Gastrocnemius medialis (tissue), 4 donors: ENCODE measurements around the gene SP1.

ENCODE experiments used
- POLR2A ChIP-seq, 2 donors: fragments of 450-650 bp; IDR thresholded peaks; one replicate each; pipeline ENCODE4 v1.6.1; 2017; ENCODE audit warnings: antibody characterized with exemption in 2 of 2, mild to moderate bottlenecking in 2 of 2, moderate library complexity in 2 of 2
- TF ChIP-seq, protein P1 (sequence below), 5 experiments: fragments of 450-650 bp in 3 of 5; fragments of 200-600 bp in 2 of 5; sonication (generic) in 2 of 5; IDR thresholded peaks in 4 of 5; conservative IDR thresholded peaks in 1 of 5; 1 replicate in 4 of 5; 2 replicates in 1 of 5; pipeline ENCODE4 v1.5.1; 2016 to 2019; ENCODE audit warnings: antibody characterized with exemption in 5 of 5, mild to moderate bottlenecking in 3 of 5, moderate library complexity in 3 of 5

DNA sequence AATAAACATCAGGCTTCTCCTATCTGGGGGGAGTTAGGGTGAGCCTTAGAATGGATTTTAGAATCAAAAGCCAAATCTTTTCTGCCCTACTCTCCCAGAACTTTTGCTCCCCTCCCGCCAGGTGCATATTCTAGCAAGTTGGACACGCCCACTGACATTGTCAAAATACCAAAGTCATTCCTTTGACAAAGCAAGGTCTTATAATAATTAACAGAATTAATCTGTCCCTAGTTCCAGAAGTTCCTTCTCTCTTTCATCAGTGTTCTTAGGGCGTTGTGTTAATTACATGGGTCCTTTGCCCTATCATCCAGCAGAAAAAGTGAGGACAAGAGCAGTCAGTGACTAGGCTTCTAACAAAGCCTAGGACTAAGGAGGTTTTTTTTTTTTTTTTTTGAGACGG is 64.0 kb downstream of the SP1 start:
- TF ChIP-seq, protein P1, sequence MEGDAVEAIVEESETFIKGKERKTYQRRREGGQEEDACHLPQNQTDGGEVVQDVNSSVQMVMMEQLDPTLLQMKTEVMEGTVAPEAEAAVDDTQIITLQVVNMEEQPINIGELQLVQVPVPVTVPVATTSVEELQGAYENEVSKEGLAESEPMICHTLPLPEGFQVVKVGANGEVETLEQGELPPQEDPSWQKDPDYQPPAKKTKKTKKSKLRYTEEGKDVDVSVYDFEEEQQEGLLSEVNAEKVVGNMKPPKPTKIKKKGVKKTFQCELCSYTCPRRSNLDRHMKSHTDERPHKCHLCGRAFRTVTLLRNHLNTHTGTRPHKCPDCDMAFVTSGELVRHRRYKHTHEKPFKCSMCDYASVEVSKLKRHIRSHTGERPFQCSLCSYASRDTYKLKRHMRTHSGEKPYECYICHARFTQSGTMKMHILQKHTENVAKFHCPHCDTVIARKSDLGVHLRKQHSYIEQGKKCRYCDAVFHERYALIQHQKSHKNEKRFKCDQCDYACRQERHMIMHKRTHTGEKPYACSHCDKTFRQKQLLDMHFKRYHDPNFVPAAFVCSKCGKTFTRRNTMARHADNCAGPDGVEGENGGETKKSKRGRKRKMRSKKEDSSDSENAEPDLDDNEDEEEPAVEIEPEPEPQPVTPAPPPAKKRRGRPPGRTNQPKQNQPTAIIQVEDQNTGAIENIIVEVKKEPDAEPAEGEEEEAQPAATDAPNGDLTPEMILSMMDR (IDR thresholded peaks at IDR 0.05 in 4 of 5, conservative IDR thresholded peaks at IDR 0.05 in 1 of 5), result no peak
- no peak for TF ChIP-seq POLR2A (IDR thresholded peaks at IDR 0.05)
